PFSK-1 (cell line): ENCODE data around the gene TEX55.

Source experiments
- FOXP2 ChIP-seq: optimal IDR thresholded peaks from 2 replicates; pipeline ENCODE3; 2011; ENCODE audit warnings: borderline replicate concordance, control low read depth, inconsistent platforms; ENCODE audit not compliant: insufficient read depth; ENCODE audit errors: extremely low read length, extremely low read depth
- POLR2AphosphoS5 ChIP-seq: IDR thresholded peaks from 2 replicates; pipeline ENCODE4 v1.6.1; 2012; ENCODE audit warnings: low read depth, mild to moderate bottlenecking, control low read depth, low read length, moderate library complexity
- SIN3A ChIP-seq: IDR thresholded peaks from 2 replicates; pipeline ENCODE4 v1.6.1; 2012; ENCODE audit warnings: mild to moderate bottlenecking, low read length, moderate library complexity, borderline replicate concordance; ENCODE audit not compliant: insufficient read depth
- TF ChIP-seq, protein P1 (sequence below), 2 experiments: IDR thresholded peaks; 2 replicates each; pipeline versions ENCODE4 v1.6.1 to v1.8.0; 2011 to 2012; ENCODE audit warnings: low read depth in 2 of 2, low read length in 2 of 2, control low read depth in 1 of 2, inconsistent platforms in 1 of 2, mild to moderate bottlenecking in 1 of 2, moderate library complexity in 1 of 2; ENCODE audit not compliant: insufficient read depth in 1 of 2

GRCh38 chr3:119147494-119147893 lies 1.5 kb downstream of the TEX55 start:
- TF ChIP-seq POLR2AphosphoS5 (no peak), FOXP2 (no peak), SIN3A (no peak)
- TF ChIP-seq, protein P1, sequence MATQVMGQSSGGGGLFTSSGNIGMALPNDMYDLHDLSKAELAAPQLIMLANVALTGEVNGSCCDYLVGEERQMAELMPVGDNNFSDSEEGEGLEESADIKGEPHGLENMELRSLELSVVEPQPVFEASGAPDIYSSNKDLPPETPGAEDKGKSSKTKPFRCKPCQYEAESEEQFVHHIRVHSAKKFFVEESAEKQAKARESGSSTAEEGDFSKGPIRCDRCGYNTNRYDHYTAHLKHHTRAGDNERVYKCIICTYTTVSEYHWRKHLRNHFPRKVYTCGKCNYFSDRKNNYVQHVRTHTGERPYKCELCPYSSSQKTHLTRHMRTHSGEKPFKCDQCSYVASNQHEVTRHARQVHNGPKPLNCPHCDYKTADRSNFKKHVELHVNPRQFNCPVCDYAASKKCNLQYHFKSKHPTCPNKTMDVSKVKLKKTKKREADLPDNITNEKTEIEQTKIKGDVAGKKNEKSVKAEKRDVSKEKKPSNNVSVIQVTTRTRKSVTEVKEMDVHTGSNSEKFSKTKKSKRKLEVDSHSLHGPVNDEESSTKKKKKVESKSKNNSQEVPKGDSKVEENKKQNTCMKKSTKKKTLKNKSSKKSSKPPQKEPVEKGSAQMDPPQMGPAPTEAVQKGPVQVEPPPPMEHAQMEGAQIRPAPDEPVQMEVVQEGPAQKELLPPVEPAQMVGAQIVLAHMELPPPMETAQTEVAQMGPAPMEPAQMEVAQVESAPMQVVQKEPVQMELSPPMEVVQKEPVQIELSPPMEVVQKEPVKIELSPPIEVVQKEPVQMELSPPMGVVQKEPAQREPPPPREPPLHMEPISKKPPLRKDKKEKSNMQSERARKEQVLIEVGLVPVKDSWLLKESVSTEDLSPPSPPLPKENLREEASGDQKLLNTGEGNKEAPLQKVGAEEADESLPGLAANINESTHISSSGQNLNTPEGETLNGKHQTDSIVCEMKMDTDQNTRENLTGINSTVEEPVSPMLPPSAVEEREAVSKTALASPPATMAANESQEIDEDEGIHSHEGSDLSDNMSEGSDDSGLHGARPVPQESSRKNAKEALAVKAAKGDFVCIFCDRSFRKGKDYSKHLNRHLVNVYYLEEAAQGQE (IDR thresholded peaks at IDR 0.05; ENCODE audit: insufficient read depth in 1 of 2, low read depth in 2 of 2, low read length in 2 of 2) = no peak
